ENCODE results near the gene TSPAN12.
A peak's percentile ranks its signal among the peaks of the same experiment; 100 is the strongest.
"Not testable (repeated sequence)": the region's sequence is repeated elsewhere in the genome, so short reads cannot be mapped to it uniquely, and the experiment has no call there.

The TSPAN12 gene

DNA sequence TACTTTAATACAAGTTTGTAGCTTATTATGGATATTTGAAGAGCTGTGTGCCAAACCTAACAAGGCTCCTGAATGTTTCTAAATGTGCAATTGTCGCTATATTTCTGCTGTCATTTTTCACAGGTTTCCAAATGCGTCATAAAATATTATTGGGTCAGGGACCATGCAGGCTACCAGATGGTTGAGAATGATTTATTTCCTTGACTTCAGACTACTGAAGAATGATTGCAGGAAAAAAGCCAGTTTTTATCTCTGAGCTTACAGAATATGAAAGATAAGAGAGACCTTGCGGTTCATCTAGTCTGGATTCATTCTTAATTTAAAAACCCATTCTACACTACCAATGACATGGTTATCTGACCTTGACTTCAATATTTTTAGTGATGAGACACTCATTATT is 55.2 kb downstream of the TSPAN12 start:
- DNase-seq: no peak

DNA sequence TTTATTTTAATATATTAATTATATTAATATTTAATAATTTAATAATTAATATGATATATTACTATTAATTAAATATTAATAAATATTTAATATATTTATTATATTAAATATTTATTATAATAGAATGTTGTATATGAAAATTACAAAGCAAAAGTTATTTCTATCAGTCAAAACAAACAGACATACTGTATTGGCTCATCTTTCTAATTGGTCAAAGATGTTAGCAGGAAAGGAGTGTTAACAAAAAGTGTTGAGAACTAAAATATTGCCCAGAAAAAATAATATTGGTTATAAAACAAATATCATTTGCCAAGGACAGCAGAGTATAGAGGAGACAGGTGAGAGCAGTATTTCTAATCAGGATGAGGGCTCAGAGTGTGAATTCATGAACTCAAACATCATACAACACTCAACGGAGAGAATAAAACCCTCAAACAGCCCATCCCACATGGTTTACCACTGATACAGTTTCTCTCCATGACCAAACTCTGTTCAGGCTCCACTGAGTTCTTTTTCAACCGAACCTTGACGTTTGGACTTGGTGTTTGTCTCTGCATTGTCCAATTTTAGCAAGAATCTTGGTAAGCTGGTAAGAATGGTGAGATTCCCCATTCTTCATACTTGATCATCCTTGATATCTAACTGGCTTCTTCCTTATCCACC is 58.0 kb downstream of the TSPAN12 start:
- DNase-seq: no peak

DNA sequence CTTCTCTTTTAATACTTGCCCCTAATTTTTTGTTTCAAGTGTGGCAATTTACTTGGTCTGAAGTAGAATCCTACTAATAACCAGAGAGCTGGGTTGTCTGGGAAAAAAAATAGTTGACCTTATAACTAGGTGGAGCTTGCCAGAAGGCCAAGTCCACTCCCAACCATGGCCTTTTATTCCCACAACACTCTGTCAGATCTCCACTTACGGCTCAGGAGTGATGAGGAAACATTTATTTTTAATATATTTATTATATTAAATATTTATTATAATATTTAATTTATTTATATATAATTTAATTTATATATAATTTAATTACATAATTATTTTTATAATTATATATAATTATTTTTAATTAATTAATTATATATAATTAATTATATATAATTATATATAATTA is 58.8 kb downstream of the TSPAN12 start:
- no peak for DNase-seq

DNA sequence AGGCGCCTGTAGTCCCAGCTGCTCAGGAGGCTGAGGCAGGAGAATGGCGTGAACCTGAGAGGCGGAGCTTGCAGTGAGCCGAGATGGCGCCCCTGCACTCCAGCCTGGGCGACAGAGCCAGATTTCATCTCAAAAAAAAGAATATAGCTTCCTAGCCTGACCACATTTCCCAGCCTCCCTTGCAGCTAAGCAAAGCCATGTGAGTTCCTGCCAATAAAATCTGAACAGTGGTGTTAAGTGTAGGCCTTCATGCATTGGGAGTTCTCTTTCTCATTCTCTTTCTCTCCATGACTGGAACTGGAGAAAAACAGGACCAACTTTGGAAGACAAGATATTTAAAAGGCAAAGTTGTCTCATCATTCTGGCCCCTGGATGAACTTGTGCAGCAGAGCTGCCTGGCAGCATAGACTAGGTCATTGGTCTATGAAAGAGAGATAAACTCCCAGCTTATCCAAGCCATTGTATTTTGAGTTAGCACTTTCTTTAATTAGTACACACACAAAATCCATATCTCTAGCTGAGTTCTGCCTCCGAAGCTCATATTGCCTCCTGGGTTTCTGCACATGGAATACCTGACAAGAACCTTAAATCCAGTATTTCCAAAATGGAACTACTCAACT is 60.8 kb downstream of the TSPAN12 start:
- no peak for DNase-seq

DNA sequence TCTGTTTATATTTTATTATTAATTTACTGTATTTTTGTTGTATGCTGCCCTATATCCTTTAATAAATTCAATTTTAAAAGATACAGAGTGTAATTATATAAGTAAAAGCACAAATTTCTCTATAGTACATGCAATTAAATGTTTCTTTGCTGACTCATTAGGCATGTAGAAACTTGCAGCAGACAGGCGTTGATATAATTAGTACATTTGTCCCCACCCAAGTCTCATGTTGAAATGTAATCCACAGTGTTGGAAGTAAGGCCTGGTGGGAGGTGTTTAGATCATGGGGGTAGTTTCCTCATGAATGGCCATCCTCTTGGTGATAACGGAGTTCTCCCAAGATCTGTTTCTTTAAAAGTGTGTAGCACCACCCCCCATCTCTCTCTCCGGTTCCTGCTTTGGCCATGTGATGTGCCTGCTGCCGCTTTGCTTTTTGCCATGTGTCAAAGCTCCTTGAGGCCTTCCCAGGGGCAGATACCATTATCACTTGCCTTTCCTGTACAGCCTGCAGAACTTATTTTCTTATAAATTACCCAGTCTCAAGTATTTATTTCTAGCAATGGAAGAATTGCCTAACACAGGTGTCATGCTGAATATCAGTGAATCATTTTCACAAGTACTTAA is 63.7 kb downstream of the TSPAN12 start:
- DNase-seq: no peak

DNA sequence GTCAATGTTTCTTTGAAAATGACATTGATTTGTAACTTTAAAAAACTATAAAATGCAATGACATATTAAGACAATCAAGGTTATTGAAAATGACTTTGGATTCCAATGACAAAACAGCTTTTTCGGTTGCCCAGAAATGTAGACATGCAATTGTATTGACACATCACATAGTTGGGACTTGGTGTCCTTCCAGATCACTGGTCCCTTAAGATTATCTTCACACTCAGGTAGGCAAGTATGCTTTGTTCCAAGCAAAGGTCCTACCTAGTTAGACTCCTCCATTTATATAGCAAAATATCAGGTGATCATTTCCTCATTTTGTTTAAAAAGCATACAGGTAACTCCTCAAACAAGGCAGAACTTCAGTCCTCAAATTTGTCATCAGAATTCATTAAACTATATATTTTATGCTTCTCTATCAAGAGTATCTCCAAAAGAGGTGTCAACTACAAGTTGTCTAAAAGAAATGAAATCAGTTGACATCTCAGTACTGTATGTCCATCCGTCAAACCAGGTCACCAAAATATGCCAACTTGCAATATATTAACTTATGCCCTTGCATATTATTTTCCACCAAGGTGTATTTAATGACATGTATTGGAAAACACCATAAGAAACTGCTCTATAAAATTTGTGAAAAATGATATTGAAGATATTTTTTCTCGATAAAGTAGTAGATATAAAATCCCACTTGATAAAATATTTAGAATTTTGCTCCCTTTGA is 64.6 kb downstream of the TSPAN12 start:
- no peak for DNase-seq

DNA sequence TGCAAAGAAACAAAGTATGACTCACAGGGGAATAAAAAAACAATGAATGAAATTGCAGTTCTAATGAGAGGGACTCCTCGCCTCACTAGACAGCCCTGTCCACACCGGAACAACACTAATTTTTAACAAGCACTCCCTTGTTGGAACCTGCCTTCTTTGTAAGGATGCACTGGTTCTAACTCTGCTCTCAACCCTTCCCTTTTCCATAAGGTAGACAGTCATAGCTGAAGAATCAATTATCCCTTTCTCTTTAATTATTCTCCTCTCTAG is 65.1 kb downstream of the TSPAN12 start:
- DNase-seq: no peak

DNA sequence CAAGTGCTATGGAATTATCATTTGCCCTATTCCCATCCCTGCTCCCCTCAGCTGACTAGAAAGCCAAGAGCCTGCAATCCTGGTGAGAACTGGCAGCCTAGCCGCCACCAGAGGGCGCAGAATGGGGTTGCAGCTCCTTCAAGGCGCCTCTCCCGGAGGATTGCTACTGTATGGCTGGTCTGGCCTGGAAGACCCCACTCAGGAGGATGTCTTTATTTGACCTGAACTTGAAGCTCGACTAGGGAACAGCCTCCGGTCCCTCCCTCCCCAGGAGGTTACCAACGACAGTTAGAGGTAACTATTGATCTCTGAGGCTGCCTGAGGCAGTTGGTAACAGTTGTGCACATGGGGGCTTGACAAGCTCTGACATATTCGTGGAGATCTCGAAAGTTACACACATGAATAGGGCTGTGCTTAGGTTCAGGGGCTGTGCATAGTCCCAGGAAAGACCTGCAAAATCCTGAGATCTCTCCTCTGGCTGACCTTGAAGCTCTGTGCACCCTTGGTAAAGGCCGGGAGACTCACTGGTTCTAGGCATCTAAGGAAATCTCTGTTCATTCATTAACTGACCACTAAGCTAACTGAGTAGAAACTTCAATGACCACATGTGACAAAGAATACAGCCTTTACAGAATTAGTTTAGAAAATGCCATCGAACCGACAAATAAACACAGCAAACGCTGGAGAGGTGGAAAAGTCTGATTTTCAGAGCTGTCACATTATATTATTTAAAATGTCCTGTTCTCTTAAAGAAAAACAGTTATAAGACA is 65.7 kb downstream of the TSPAN12 start:
- peak; percentile 63 for DNase-seq

DNA sequence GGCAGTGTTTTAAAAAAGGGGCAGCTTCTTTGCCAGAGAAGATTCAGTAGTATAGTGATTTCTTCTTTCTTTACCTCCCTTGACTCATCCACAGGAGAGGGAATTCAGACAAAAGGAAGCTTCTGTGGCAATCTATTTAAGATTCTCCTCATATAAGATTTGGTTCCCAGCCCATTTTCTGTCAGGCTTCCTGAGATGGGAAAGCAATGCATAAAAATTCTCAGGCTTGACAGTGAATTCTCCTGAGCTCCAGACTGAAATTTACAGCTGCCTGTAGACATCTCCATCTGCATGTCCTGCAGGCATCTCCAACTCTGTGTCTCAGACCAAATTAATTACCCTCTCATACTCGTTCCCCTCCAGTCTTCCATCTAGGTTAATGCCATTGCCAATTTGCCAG is 72.8 kb downstream of the TSPAN12 start:
- no peak for DNase-seq

DNA sequence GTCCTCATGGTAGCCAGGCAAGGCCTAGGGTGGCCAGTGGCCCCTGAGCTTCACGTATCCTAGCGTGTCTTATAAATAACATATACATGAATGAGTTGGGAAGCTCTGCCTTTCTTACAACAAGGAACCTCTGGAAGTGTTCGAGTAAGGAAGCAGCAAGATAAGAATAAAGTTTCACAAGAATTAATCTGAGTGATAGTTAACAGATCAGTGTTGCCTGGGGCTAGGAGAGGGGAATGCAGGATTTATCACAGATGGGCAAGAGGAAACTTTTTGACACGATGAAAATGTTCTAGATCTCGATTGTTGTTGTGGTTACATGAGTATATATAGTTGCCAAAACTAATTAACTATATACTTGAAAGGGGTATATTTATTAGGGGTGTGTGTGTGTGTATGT is 74.2 kb downstream of the TSPAN12 start:
- DNase-seq: no peak

DNA sequence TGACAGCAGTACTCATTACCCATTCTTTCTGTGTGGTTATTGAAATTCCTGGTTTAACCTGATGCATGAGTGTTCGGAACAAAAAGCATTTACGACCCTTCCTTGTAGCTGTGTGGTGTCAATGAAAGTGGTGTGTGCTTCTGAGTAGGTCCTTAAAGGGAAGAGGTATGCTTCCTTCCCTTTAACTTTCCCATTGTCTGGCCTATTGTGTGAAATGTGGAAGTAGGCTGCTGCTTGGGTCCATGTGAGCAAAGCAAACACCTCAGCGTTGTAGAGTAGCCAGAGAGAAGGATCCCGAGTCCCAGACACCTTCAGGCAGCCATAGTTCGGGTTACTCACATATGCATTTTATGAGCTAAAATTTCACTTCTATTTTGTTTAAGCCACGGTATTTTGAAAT is 74.7 kb downstream of the TSPAN12 start:
- no peak for DNase-seq

DNA sequence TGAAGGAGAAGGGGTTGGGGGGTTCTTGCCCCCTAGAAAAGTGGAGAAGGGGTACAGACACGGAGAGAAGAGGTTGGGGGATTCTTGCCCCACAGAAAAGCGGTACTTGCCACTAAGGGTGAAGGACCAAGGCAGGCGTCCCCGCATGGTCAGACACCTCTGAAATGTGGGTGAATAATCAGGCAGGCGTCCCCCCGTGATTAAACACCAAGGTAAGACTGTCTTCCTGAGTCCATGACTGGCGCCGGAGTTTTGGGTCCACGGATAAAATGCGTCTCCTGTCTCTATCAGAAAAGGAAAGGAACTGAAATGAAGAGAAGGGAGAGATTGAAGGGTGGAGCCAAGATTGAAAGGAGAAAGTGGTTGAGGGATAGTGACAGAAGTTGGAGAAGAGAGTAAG is 76.0 kb downstream of the TSPAN12 start:
- DNase-seq: not testable (repeated sequence)

DNA sequence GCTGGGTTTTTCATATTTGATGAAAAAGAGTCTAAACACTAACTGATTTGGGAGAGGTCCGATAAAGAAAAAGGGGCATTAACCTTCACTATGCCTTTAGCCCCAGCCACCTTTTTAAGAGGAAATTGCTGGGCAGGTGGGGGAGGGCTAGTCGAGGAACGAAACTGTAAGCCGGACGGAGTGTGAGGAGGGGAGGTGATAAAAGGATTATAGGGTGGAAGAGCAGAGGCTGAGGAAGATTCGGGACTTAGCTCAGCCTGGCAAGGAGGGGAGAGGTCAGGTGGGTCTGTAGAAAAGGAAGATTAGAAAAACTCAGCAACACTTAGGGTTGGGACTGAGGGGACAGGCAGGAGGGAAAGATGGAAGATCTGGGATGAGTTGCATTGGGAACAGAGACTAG is 77.0 kb downstream of the TSPAN12 start:
- no peak for DNase-seq

DNA sequence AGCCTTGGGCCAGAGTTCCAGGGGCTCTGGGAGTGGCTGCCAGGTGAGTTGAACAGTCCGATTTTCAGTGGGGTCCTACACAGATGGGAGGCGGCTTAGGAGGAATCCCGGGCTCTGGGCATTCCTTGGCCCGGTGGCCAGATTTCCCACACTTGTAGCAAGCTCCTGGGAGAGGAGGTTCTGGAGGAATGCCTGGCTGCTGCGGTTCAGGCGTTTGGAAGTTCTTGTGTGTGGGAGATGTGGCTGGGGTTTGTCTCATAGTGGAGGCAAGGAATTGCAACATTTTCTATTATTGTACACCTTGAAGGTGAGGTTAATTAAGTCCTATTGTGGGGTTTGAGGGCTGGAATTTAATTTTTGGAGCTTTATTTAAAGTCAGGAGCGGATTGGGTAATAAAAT is 77.5 kb downstream of the TSPAN12 start:
- DNase-seq: not testable (repeated sequence)

DNA sequence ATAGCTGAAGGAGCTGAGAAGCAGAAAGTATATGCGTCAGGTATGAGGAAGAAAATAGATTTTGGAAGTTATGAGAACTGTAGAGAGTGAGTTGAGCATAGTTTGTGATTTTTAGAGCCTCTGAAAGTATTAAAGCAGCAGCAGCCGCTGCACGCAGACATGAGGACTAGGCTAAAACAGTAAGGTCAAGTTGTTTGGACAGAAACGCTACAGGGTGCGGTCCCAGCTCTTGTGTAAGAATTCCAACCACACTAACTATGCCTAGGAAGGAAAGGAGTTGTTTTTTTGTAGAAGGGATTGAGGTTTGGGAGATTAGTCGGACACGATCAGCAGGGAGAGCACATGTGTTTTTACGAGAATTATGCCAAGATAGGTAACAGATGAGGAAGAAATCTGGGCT is 78.9 kb downstream of the TSPAN12 start:
- DNase-seq: not testable (repeated sequence)

DNA sequence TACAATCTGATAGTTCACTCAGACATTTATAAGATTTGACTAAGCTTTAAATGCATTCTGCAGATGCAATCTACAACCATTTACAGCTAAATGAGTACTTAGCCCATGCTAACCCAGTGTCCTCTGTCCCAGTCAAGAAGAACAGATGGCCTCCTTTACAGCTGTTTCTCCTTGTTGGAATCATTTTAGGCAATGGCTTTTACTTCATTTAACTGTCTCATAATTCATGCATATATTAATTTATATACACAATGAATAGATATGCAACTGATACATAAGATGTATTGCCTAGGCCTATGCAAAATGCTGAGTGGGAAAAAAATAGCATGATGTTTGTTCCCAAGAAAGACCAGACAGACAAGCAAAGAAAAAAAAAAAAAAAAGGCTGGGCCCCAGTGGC is 82.2 kb downstream of the TSPAN12 start:
- no peak for DNase-seq

DNA sequence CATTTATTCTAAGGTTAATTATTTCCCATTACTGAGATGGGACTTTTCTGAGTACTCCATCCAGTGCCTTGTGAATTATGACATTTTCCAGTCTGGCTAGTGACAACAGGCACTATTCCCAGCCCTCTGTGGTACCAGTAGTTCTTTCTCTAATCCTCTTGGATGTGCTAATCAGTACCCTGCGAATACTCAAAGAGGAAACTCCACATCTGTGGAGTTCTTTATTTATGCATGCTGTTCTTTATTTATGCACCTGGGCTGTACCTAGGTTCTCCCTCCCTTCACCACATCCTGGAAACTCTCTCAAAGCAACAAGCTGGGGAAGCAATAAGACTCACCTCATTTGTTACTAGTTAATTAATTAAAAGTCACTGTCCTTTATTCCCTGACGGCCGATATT is 83.5 kb downstream of the TSPAN12 start:
- DNase-seq: no peak

DNA sequence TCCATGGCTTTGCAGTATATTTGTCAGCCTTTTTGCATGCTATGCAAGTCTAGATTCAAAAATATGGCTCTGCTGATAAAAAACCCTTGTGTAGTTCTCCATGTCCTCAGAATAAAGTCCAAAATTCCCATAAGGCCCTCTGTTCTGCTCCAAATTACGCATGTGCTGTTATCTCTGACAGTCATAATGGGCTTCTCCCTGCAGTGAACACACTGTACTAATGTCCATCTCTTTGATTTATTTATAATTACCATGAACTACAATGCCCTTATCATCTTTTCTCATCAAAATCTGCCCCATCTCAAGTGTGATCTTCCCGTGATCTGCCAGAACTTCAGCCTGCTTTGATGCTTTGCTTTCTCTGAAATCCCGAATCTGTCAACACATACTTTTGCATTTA is 87.7 kb downstream of the TSPAN12 start:
- no peak for DNase-seq

DNA sequence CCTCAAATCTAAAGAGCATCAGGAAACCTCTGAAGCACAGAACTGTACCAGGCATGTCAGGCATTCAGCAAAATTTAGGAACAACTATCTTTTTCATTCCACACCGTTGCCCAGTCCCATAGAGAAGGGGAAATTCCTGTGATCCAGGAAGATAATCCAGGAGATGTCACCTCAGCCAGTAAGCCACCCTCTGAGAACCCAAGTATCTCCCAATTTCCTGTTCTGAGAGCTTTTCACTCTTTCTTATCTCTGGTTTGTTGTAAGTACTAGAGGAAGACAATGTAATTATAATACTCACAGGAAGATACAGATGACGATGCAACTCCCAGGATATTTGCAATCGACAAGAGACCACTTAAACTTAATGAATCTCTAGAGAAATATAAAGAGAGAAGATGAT is 97.1 kb downstream of the TSPAN12 start:
- no peak for DNase-seq

DNA sequence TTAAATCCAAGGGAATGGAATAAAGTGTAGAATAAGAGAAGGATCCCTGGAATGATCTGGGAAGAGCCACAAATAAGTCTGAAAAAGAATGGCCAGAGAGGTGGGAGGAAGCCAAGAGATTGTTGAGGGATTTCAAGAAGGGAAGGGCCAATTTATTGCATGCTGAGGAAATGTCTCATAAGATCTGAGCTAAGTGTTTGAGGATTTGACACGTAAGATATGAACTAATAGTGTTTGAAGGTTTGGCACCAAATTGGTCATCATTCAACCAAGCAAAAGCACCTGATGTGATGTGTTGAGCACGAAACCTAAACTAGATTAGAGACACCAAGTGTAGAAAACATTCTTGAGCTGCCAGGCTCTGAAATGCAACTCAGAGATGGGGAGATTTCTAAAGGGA is 97.9 kb downstream of the TSPAN12 start:
- peak; percentile 64 for DNase-seq

DNA sequence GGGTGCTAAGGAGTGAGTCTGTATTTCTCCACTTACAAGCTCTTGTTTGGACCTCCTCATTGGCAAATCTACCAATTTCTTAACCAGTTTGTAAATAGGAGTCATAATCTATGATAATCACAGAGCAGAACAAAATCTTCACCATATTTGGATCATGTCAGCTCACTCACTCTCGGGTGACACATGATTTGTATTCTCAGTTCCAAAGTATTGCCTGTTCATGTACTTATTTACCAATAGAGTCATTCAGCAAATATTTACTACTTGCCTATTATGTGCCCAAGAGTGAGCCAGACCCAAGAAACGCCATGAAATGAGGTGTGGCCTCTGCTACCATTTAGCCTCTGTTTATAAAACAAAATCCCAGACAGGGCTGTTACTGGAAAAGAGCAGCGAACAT is 114.8 kb downstream of the TSPAN12 start:
- DNase-seq: no peak

DNA sequence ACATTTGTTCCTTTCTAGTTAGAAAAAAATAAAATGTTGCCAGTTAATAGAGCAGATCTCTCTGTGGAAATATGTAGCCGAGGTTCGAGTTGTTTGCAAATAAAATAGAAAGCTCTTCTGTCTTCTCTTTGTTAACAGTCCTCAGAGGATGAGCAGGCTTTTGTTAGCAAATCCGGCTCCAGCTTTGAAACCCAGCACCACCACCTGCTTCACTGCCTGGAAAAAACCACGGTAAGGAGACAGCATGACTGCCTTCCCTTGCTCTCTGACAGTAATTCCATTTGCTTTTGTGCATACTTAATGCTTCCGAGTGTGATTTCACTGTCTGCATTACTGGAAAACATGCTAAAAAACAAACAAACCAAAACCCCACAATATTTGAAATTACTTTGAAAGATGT is 115.6 kb downstream of the TSPAN12 start:
- DNase-seq: no peak

DNA sequence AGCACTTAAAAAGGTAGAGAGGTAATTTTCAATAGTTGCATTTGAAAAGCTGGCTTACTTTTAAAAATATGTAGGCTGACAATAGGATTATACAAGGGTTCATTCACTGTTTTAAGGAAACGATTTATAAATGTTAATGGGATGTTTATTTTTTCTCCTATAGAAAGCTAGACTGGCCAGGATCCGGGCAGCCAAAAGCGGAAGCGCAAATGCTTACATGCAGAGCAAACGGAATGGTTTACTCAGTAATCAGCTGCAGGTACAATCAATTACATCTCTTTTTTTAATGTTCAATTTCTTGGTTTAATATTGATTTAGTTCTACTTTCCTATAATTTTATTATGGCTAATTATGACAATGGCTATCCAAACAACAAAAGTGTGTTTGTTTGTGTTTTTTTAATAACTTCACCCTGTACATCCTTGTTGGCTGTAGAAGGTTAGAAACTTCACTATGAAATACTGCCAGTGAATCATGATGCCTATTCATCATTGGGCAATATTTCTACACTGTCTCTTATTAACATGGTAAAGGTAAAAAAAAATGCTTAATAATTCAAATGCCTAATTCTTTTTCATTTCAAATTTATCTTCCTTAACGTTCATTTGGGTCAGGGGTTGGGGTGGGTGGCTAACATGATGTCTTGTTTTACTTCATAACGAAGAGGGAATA is 116.4 kb downstream of the TSPAN12 start:
- no peak for DNase-seq
